ENCODE results near the gene POLE.

POLE gene

GRCh38 chr12:132580701-132581292 lies 106.3 kb downstream of the POLE start:
- CTCF ChIA-PET = interaction anchor here (0.6 to 1.2 kb wide), 2 partner anchors 19 to 73 kb away, joined by 4 to 5 read pairs; no protein-coding TSS in a partner anchor
- POLR2A ChIA-PET = no interaction called here
- TF ChIP-seq KLF16 (tag by site-specific recombination; IDR thresholded peaks at IDR 0.05) (no peak), MEIS1 (CRISPR knock-in tag; IDR thresholded peaks at IDR 0.05; ENCODE audit: borderline replicate concordance) (no peak), KLF10 (tag by site-specific recombination; IDR thresholded peaks at IDR 0.05) (no peak), ZNF426 (tag by site-specific recombination; IDR thresholded peaks at IDR 0.05) (no peak), ZNF24 (tag by site-specific recombination; IDR thresholded peaks at IDR 0.05) (no peak), ZNF266 (tag by site-specific recombination; IDR thresholded peaks at IDR 0.05; ENCODE audit: low read depth) (no peak), ZNF530 (tag by site-specific recombination; IDR thresholded peaks at IDR 0.05; ENCODE audit: low read depth) (no peak), ATF2 (tag by site-specific recombination; IDR thresholded peaks at IDR 0.05; ENCODE audit: low read depth) (no peak), ZFP41 (tag by site-specific recombination; IDR thresholded peaks at IDR 0.05; ENCODE audit: borderline replicate concordance) (no peak), ZNF544 (tag by site-specific recombination; IDR thresholded peaks at IDR 0.05) (no peak), ZNF654 (tag by site-specific recombination; IDR thresholded peaks at IDR 0.05; ENCODE audit: low read depth) (no peak)
- TF ChIP-seq, protein P1, sequence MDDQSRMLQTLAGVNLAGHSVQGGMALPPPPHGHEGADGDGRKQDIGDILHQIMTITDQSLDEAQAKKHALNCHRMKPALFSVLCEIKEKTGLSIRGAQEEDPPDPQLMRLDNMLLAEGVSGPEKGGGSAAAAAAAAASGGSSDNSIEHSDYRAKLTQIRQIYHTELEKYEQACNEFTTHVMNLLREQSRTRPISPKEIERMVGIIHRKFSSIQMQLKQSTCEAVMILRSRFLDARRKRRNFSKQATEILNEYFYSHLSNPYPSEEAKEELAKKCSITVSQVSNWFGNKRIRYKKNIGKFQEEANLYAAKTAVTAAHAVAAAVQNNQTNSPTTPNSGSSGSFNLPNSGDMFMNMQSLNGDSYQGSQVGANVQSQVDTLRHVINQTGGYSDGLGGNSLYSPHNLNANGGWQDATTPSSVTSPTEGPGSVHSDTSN (CRISPR knock-in tag; IDR thresholded peaks at IDR 0.05) = no peak
- TF ChIP-seq, protein P2, sequence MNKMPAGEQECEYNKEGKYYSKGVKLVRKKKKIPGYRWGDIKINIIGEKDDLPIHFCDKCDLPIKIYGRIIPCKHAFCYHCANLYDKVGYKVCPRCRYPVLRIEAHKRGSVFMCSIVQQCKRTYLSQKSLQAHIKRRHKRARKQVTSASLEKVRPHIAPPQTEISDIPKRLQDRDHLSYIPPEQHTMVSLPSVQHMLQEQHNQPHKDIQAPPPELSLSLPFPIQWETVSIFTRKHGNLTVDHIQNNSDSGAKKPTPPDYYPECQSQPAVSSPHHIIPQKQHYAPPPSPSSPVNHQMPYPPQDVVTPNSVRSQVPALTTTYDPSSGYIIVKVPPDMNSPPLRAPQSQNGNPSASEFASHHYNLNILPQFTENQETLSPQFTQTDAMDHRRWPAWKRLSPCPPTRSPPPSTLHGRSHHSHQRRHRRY (tag by site-specific recombination; IDR thresholded peaks at IDR 0.05) = no peak
- no peaks in the 10 kb centered on the region for H3K9me3 ChIP-seq (ENCODE audit: control insufficient read depth, insufficient read depth, low read depth, low read length)
- peaks cover 0 to 38% of the 10 kb centered on the region in 2 experiments; a peak in 2 of 3 replicates for H3K36me3 ChIP-seq (ENCODE audit: control insufficient read depth in 2 of 2, insufficient read depth in 1 of 2, low read length in 2 of 2)
- H3K4me3 ChIP-seq (ENCODE audit: low read depth, low read length) = no peak overlapping the region
- no peak overlapping the region for H3K27ac ChIP-seq (ENCODE audit: extremely low read depth, low read depth, low read length)
- H3K4me1 ChIP-seq (ENCODE audit: control insufficient read depth, insufficient read depth, low read length) = no peaks in the 10 kb centered on the region

DNA sequence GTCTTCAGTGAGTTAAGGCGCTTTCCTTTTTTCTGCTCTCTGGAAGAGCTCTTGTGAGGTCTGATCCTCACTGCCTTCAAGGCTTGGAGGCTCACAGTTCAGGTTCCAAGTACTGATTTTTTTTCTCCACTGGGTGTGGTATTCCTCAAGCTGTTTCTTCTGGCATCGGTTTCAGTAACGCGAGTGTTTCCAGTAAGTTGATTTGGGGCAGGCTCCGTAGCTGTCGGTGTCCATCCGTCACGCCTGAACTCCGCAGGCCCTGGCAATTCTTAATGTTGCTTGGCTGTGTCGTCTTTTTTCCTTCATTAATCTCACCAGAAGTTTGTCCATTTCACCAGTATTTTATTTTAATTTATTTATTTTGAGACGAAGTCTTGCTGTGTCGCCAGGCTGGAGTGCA lies 107.4 kb downstream of the POLE start:
- Histone ChIP-seq H3K4me1 (ENCODE audit: control insufficient read depth, insufficient read depth, low read length) (no peaks in the 10 kb centered on the region), H3K27ac (ENCODE audit: extremely low read depth, low read depth, low read length) (no peak overlapping the region), H3K4me3 (ENCODE audit: low read depth, low read length) (no peak overlapping the region), H3K9me3 (ENCODE audit: control insufficient read depth, insufficient read depth, low read depth, low read length) (no peaks in the 10 kb centered on the region), H3K36me3 (ENCODE audit: control insufficient read depth in 2 of 2, insufficient read depth in 1 of 2, low read length in 2 of 2) (peaks cover 0 to 46% of the 10 kb centered on the region in 2 experiments; a peak in 2 of 3 replicates)
- TF ChIP-seq KLF1 (tag by site-specific recombination; IDR thresholded peaks at IDR 0.05) = no peak
- CTCF ChIA-PET = interaction anchor here (1.2 kb wide), 1 partner anchor 18 kb away, joined by 5 read pairs; no protein-coding TSS in a partner anchor
- POLR2A ChIA-PET = interaction anchor here (0.6 to 0.7 kb wide), 2 partner anchors 34 to 40 kb away, joined by 4 to 5 read pairs; no protein-coding TSS in a partner anchor

DNA sequence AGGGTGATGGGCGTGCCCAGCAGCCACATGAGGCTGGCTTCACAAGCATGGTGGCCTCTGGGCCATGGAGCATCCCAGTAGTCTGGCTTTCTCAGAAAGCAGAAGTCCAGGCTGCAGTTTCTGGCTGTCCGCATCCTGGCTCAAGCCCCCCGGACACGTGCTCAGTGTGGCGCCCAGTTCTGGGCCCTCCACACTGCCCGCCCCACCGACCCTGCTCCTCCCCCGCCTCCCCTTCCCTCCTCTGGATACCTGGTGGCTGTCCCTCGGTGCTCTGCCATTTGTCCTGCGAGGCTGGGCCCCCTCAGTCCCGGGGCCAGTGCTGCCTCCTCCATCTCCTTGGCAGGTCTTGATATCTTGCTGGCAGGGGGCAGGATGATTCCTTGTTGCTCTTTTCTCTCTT lies 108.3 kb downstream of the POLE start:
- H3K4me3 ChIP-seq (ENCODE audit: low read depth, low read length) = no peak overlapping the region
- H3K9me3 ChIP-seq (ENCODE audit: control insufficient read depth, insufficient read depth, low read depth, low read length) = no peaks in the 10 kb centered on the region
- ChIA-PET POLR2A (no interaction called here), CTCF (no interaction called here)
- no peaks in the 10 kb centered on the region for H3K4me1 ChIP-seq (ENCODE audit: control insufficient read depth, insufficient read depth, low read length)
- no peak overlapping the region for H3K27ac ChIP-seq (ENCODE audit: extremely low read depth, low read depth, low read length)
- H3K36me3 ChIP-seq (ENCODE audit: control insufficient read depth in 2 of 2, insufficient read depth in 1 of 2, low read length in 2 of 2) = peaks cover 0 to 55% of the 10 kb centered on the region in 2 experiments; a peak in 2 of 3 replicates
- TF ChIP-seq, protein P3, sequence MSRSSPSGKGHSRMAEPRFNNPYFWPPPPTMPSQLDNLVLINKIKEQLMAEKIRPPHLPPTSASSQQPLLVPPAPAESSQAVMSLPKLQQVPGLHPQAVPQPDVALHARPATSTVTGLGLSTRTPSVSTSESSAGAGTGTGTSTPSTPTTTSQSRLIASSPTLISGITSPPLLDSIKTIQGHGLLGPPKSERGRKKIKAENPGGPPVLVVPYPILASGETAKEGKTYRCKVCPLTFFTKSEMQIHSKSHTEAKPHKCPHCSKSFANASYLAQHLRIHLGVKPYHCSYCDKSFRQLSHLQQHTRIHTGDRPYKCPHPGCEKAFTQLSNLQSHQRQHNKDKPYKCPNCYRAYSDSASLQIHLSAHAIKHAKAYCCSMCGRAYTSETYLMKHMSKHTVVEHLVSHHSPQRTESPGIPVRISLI (tag by site-specific recombination; IDR thresholded peaks at IDR 0.05) = no peak
- no peak for TF ChIP-seq ZFP3 (tag by site-specific recombination; IDR thresholded peaks at IDR 0.05; ENCODE audit: low read depth)
- TF ChIP-seq ZNF585B (tag by site-specific recombination; IDR thresholded peaks at IDR 0.05) = no peak
- TF ChIP-seq, protein P4, sequence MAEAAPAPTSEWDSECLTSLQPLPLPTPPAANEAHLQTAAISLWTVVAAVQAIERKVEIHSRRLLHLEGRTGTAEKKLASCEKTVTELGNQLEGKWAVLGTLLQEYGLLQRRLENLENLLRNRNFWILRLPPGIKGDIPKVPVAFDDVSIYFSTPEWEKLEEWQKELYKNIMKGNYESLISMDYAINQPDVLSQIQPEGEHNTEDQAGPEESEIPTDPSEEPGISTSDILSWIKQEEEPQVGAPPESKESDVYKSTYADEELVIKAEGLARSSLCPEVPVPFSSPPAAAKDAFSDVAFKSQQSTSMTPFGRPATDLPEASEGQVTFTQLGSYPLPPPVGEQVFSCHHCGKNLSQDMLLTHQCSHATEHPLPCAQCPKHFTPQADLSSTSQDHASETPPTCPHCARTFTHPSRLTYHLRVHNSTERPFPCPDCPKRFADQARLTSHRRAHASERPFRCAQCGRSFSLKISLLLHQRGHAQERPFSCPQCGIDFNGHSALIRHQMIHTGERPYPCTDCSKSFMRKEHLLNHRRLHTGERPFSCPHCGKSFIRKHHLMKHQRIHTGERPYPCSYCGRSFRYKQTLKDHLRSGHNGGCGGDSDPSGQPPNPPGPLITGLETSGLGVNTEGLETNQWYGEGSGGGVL (tag by site-specific recombination; IDR thresholded peaks at IDR 0.05) = no peak
- TF ChIP-seq, protein P5, sequence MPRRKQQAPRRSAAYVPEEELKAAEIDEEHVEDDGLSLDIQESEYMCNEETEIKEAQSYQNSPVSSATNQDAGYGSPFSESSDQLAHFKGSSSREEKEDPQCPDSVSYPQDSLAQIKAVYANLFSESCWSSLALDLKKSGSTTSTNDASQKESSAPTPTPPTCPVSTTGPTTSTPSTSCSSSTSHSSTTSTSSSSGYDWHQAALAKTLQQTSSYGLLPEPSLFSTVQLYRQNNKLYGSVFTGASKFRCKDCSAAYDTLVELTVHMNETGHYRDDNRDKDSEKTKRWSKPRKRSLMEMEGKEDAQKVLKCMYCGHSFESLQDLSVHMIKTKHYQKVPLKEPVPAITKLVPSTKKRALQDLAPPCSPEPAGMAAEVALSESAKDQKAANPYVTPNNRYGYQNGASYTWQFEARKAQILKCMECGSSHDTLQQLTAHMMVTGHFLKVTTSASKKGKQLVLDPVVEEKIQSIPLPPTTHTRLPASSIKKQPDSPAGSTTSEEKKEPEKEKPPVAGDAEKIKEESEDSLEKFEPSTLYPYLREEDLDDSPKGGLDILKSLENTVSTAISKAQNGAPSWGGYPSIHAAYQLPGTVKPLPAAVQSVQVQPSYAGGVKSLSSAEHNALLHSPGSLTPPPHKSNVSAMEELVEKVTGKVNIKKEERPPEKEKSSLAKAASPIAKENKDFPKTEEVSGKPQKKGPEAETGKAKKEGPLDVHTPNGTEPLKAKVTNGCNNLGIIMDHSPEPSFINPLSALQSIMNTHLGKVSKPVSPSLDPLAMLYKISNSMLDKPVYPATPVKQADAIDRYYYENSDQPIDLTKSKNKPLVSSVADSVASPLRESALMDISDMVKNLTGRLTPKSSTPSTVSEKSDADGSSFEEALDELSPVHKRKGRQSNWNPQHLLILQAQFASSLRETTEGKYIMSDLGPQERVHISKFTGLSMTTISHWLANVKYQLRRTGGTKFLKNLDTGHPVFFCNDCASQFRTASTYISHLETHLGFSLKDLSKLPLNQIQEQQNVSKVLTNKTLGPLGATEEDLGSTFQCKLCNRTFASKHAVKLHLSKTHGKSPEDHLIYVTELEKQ (tag by site-specific recombination; IDR thresholded peaks at IDR 0.05; ENCODE audit: borderline replicate concordance) = no peak
- TF ChIP-seq IKZF3 (tag by site-specific recombination; IDR thresholded peaks at IDR 0.05) = no peak
- TF ChIP-seq ZNF433 (tag by site-specific recombination; IDR thresholded peaks at IDR 0.05; ENCODE audit: low read depth) = no peak

Measured in HEK293 (cell line).